Left ventricle myocardium inferior (tissue), 1 donor: ENCODE results near the gene VKORC1. TPM values are rescaled to one million over a fixed set of nuclear protein-coding genes. Genes with fewer than 3 reads are reported as not detected.
A peak's percentile ranks its signal among the peaks of the same experiment; 100 is the strongest.
"Not testable (repeated sequence)": the region's sequence is repeated elsewhere in the genome, so short reads cannot be mapped to it uniquely, and the experiment has no call there.

ENCODE experiments used
- DNase-seq: peaks from one replicate; pipeline ENCODE4 v3.0.0-alpha.2; 2020
- H3K27ac ChIP-seq: fragments of 200-600 bp; replicated peaks from 2 replicates; pipeline ENCODE4 v1.8.0; 2021
- H3K27me3 ChIP-seq: fragments of 200-600 bp; 2 replicates; pipeline ENCODE4 v1.8.0; 2021; ENCODE audit warnings: low read depth
- H3K36me3 ChIP-seq: fragments of 200-600 bp; 2 replicates; pipeline ENCODE4 v1.8.0; 2021
- H3K4me1 ChIP-seq: fragments of 200-600 bp; 2 replicates; pipeline ENCODE4 v1.8.0; 2021
- H3K4me3 ChIP-seq: fragments of 200-600 bp; 2 replicates; pipeline ENCODE4 v1.8.0; 2021; ENCODE audit warnings: mild to moderate bottlenecking, moderate library complexity
- H3K9me3 ChIP-seq: fragments of 200-600 bp; replicated peaks from 2 replicates; pipeline ENCODE4 v1.8.0; 2021
- intact Hi-C: fragments of 100-400 bp; cut with micrococcal nuclease; formaldehyde crosslinking; loops from one replicate; pipeline ENCODE4 v1.11.0; 2022
- total RNA-seq: library from RNA; stranded (reverse); fragmentation: NEBNext Ultra II Directional; extraction: Animal tissue kit (Norgen Biotek cat#: 25700); gene quantifications from one replicate; pipeline ENCODE4 v1.2.1, GENCODE V29; 2021
- TF ChIP-seq, protein P1 (sequence below): fragments of 200-600 bp; IDR thresholded peaks from 2 replicates; pipeline ENCODE4 v1.8.0; 2021; ENCODE audit warnings: antibody characterized with exemption, mild to moderate bottlenecking, borderline replicate concordance
- donor health status: DM: no; HTN: yes; CAD: no; lungs with severe emphysema.

VKORC1 gene
- total RNA-seq, 1 donor from 2014 or later, result 39.5 TPM

- Histone ChIP-seq H3K27ac (peak overlapping the region; percentile 88), H3K36me3 (no peaks in the 10 kb centered on the region), H3K9me3 (no peaks in the 10 kb centered on the region), H3K27me3 (peaks cover under 1% of the 10 kb centered on the region), H3K4me1 (peaks cover 39% of the 10 kb centered on the region), H3K4me3 (peak overlapping the region; percentile 60)
- TF ChIP-seq, protein P1, sequence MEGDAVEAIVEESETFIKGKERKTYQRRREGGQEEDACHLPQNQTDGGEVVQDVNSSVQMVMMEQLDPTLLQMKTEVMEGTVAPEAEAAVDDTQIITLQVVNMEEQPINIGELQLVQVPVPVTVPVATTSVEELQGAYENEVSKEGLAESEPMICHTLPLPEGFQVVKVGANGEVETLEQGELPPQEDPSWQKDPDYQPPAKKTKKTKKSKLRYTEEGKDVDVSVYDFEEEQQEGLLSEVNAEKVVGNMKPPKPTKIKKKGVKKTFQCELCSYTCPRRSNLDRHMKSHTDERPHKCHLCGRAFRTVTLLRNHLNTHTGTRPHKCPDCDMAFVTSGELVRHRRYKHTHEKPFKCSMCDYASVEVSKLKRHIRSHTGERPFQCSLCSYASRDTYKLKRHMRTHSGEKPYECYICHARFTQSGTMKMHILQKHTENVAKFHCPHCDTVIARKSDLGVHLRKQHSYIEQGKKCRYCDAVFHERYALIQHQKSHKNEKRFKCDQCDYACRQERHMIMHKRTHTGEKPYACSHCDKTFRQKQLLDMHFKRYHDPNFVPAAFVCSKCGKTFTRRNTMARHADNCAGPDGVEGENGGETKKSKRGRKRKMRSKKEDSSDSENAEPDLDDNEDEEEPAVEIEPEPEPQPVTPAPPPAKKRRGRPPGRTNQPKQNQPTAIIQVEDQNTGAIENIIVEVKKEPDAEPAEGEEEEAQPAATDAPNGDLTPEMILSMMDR, result no peak
- intact Hi-C loops, result loop anchor here (10.0 kb wide), 1 partner anchor 157 kb away; the partner anchor contains the start of gene HSD3B7
- no peak for DNase-seq
Observed at GRCh38 chr16:31141489-31142108, 47.0 kb upstream of the VKORC1 start.

GRCh38 chr16:31141071-31141469, 46.5 kb upstream of the VKORC1 start:
- DNase-seq, H3K36me3 ChIP-seq, H3K27me3 ChIP-seq, H3K9me3 ChIP-seq: not testable (repeated sequence)
- peak overlapping the region; percentile 88 for H3K27ac ChIP-seq
- H3K4me3 ChIP-seq, result peak overlapping the region; percentile 60
- intact Hi-C loops, result loop anchor here (10.0 kb wide), 1 partner anchor 156 kb away; the partner anchor contains the start of gene HSD3B7
- H3K4me1 ChIP-seq, result peaks cover 39% of the 10 kb centered on the region

DNA sequence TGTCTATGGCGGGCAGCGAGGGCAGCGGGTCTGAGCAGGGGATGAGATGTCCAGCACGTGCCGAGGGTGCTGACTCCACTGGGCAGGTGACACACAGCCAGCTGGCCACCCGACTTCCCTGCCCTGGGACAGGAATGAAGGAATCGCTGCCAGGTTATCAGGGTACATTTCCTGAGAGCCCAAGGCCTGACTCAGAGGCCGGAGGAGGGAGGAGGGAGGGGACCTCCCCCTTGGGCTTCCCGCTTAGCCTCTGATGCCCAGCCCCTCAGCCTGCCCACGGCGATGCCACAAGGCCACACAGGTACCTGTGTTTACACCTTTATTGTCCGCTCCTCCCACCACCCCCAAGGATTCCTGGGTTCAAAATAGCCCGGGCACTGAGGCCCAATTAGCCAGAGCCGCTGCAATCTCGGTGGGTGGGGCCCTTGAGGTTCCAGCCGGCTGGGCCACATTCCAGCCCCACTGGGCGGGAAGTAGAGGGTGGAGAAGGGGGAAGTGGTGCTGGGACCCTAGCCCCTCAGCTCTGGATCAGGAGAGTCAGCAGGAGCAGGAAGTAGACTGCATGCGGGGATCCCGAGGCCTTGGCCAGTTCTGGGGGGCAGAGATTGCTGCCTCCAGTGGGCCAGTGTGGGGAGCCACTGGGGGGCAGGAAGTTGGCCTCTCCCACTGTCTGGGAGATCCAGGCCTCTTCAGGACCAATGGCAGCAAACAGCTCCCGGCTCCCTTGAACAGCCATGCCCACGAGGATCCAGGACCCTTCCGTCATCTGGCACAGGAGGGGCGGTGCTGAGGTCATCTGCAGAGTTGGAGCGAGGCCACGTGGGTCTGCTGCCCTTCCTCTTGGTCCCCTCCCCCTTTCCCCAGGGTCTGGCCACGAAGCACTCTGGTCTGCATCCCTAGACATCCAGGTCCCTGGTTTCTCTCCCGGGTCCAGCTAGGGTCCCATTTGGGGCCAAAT, 44.3 kb upstream of the VKORC1 start:
- peaks cover 54% of the 10 kb centered on the region for H3K4me1 ChIP-seq
- H3K4me3 ChIP-seq, result peak overlapping the region; percentile 32
- intact Hi-C loops, result no loop called here
- no peaks in the 10 kb centered on the region for H3K9me3 ChIP-seq
- H3K27me3 ChIP-seq, result no peaks in the 10 kb centered on the region
- peak overlapping the region; percentile 49 for H3K27ac ChIP-seq
- peak; percentile 48 for DNase-seq
- no peaks in the 10 kb centered on the region for H3K36me3 ChIP-seq
- TF ChIP-seq, protein P1, result no peak

DNA sequence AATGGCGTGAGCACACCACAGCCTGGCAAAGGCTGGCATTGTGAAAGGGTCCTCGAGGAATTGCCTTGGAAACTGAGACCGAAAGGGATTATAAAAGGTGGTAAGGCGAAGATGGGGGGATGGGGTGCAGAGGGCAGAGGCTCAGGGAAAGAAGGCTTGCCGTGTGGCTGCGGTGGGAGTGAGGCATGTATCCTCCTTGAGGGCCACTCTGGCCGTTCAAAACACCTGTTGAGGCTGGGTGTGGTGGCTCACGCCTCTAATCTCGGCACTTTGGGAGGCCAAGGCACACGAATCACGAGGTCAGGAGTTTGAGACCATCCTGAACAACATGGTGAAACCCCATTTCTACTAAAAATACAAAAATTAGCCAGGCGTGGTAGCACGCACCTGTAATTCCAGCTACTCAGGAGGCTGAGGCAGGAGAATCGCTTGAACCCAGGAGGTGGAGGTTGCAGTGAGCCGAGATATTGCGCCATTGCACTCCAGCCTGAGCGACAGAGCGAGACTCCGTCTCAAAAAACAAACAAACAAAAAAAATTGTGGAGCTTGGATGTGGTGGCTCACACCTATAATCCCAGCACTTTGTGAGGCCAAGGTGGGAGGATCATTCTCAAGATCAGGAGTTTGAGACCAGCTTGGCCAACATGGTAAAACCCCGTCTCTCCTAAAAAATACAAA, 42.4 kb upstream of the VKORC1 start:
- H3K4me3 ChIP-seq, H3K27me3 ChIP-seq, intact Hi-C loops, DNase-seq, H3K27ac ChIP-seq, H3K9me3 ChIP-seq: not testable (repeated sequence)
- H3K36me3 ChIP-seq, result peaks cover 14% of the 10 kb centered on the region
- peaks cover 53% of the 10 kb centered on the region for H3K4me1 ChIP-seq

- Histone ChIP-seq H3K4me3 (no peak overlapping the region), H3K9me3 (no peaks in the 10 kb centered on the region), H3K27ac (no peak overlapping the region), H3K4me1 (peaks cover 46% of the 10 kb centered on the region), H3K36me3 (peaks cover 21% of the 10 kb centered on the region), H3K27me3 (no peaks in the 10 kb centered on the region)
- DNase-seq, result no peak
- intact Hi-C loops, result no loop called here
- TF ChIP-seq, protein P1, result no peak
Observed at GRCh38 chr16:31136287-31136662, 41.7 kb upstream of the VKORC1 start.

DNA sequence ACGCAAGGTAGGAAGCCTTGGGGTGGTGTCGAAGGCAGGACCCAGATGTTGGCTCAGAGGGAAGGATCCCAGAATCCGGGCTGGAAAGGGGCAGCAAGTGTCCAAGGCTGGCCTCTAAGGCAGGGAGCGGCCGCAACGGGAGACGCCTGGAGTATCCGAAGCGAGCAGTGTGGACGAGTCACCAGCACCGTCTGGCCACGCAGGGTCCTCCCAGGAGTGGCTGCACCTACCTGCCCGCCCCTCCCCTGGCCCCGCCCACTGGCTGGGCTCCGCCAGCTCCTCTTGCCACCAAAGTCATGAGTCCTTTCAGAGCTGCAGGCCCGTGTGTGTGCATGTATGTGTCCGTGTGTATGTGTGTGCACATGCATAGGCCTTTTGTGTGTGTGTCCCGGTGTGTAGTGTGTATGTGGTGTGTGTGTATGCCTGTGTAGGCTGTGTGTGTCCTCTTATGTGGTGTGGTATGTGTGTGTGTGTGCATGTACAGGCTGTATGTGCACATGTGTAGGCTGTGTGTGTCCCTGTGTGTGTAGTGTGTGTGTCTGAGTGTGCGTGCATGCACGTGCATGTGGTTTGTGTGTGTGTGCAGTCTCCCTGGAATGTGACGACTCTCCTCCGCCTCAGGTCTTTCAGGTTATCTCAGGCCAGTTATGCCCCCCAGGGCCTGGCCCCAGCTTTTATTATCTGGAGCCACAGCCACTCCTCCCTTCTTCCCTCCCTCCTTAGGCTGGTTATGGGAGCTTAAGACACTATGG, 41.1 kb upstream of the VKORC1 start, which contains the start of gene PRSS8:
TSS of gene PRSS8 (minus strand) at position 193 of the 752 bp plus-strand sequence. CDS start 229 bp downstream, outside the sequence.
- Histone ChIP-seq H3K36me3 (peaks cover 27% of the 10 kb centered on the region), H3K27ac (no peak within 1 kb of the TSS), H3K27me3 (no peaks in the 10 kb centered on the region), H3K4me3 (no peak within 1 kb of the TSS), H3K4me1 (peaks cover 41% of the 10 kb centered on the region), H3K9me3 (no peaks in the 10 kb centered on the region)
- intact Hi-C loops, result no loop called here
- TF ChIP-seq, protein P1, result no peak
- no peak for DNase-seq
